ENCODE results near the gene L3MBTL4.

The L3MBTL4 gene

GRCh38 chr18:6200204-6200774, 214.4 kb downstream of the L3MBTL4 start:
- TF ChIP-seq CSDC2 (CRISPR knock-in tag; IDR thresholded peaks at IDR 0.05): no peak
- TF ChIP-seq ARNTL (CRISPR knock-in tag; IDR thresholded peaks at IDR 0.05; ENCODE audit: borderline replicate concordance, low read depth): no peak
- no peak for TF ChIP-seq RARB (CRISPR knock-in tag; IDR thresholded peaks at IDR 0.05)
- no peak for TF ChIP-seq CREB5 (CRISPR knock-in tag; IDR thresholded peaks at IDR 0.05; ENCODE audit: low read depth)
- no peak for TF ChIP-seq ZNF565 (CRISPR knock-in tag; conservative IDR thresholded peaks at IDR 0.05; ENCODE audit: low read depth)
- TF ChIP-seq ZFP3 (CRISPR knock-in tag; IDR thresholded peaks at IDR 0.05): no peak
- no peak for TF ChIP-seq ZFP30 (CRISPR knock-in tag; IDR thresholded peaks at IDR 0.05)
- TF ChIP-seq OSR1 (CRISPR knock-in tag; IDR thresholded peaks at IDR 0.05): no peak
- no peak for TF ChIP-seq GLIS3 (CRISPR knock-in tag; IDR thresholded peaks at IDR 0.05)
- TF ChIP-seq ZNF70 (CRISPR knock-in tag; IDR thresholded peaks at IDR 0.05): no peak
- TF ChIP-seq PPARA (CRISPR knock-in tag; IDR thresholded peaks at IDR 0.05; ENCODE audit: borderline replicate concordance): no peak
- no peak for TF ChIP-seq POU6F1 (CRISPR knock-in tag; IDR thresholded peaks at IDR 0.05; ENCODE audit: borderline replicate concordance, low read depth)
- TF ChIP-seq CSRNP3 (CRISPR knock-in tag; IDR thresholded peaks at IDR 0.05): no peak
- TF ChIP-seq PATZ1 (CRISPR knock-in tag; IDR thresholded peaks at IDR 0.05; ENCODE audit: borderline replicate concordance): no peak
- no peak for TF ChIP-seq ZC3H10 (CRISPR knock-in tag; IDR thresholded peaks at IDR 0.05)
- no peak for TF ChIP-seq ISL1 (CRISPR knock-in tag; IDR thresholded peaks at IDR 0.05)
- TF ChIP-seq ZNF8 (CRISPR knock-in tag; IDR thresholded peaks at IDR 0.05): no peak
- no peak for TF ChIP-seq SNAI2 (CRISPR knock-in tag; IDR thresholded peaks at IDR 0.05)
- no peak for TF ChIP-seq TCF4 (CRISPR knock-in tag; IDR thresholded peaks at IDR 0.05; ENCODE audit: borderline replicate concordance)

GRCh38 chr18:6199777-6200176, 214.9 kb downstream of the L3MBTL4 start:
- ATAC-seq: no peak
- no peak for TF ChIP-seq ZC3H10 (CRISPR knock-in tag; IDR thresholded peaks at IDR 0.05)
- TF ChIP-seq ZNF70 (CRISPR knock-in tag; IDR thresholded peaks at IDR 0.05): no peak
- no peak for TF ChIP-seq GLIS3 (CRISPR knock-in tag; IDR thresholded peaks at IDR 0.05)
- no peak for TF ChIP-seq CSDC2 (CRISPR knock-in tag; IDR thresholded peaks at IDR 0.05)
- TF ChIP-seq TSHZ2 (CRISPR knock-in tag; IDR thresholded peaks at IDR 0.05): no peak
- no peak for TF ChIP-seq SNAI2 (CRISPR knock-in tag; IDR thresholded peaks at IDR 0.05)
- TF ChIP-seq ZFP30 (CRISPR knock-in tag; IDR thresholded peaks at IDR 0.05): no peak
- TF ChIP-seq BACH2 (CRISPR knock-in tag; IDR thresholded peaks at IDR 0.05; ENCODE audit: borderline replicate concordance): no peak
- no peak for TF ChIP-seq ZNF565 (CRISPR knock-in tag; conservative IDR thresholded peaks at IDR 0.05; ENCODE audit: low read depth)

More at GRCh38 chr18:6200204-6200774, 214.4 kb downstream of the L3MBTL4 start:
- no peak for ATAC-seq

- no peak for TF ChIP-seq ISL1 (CRISPR knock-in tag; IDR thresholded peaks at IDR 0.05)
- TF ChIP-seq CREB5 (CRISPR knock-in tag; IDR thresholded peaks at IDR 0.05; ENCODE audit: low read depth): no peak
- TF ChIP-seq ZFP30 (CRISPR knock-in tag; IDR thresholded peaks at IDR 0.05): no peak
- no peak for TF ChIP-seq OSR1 (CRISPR knock-in tag; IDR thresholded peaks at IDR 0.05)
- no peak for TF ChIP-seq POU6F1 (CRISPR knock-in tag; IDR thresholded peaks at IDR 0.05; ENCODE audit: borderline replicate concordance, low read depth)
- no peak for TF ChIP-seq ARNTL (CRISPR knock-in tag; IDR thresholded peaks at IDR 0.05; ENCODE audit: borderline replicate concordance, low read depth)
- no peak for TF ChIP-seq ZNF70 (CRISPR knock-in tag; IDR thresholded peaks at IDR 0.05)
- no peak for TF ChIP-seq BACH2 (CRISPR knock-in tag; IDR thresholded peaks at IDR 0.05; ENCODE audit: borderline replicate concordance)
- no peak for TF ChIP-seq ZFP3 (CRISPR knock-in tag; IDR thresholded peaks at IDR 0.05)
- no peak for TF ChIP-seq ZNF8 (CRISPR knock-in tag; IDR thresholded peaks at IDR 0.05)
- TF ChIP-seq ZC3H10 (CRISPR knock-in tag; IDR thresholded peaks at IDR 0.05): no peak
- no peak for ATAC-seq
Observed at GRCh38 chr18:6198585-6198984, 216.1 kb downstream of the L3MBTL4 start.
